GM21723 (cell line): ENCODE data around the gene LIMA1.
"Not testable (repeated sequence)": the region's sequence is repeated elsewhere in the genome, so short reads cannot be mapped to it uniquely, and the experiment has no call there.

ENCODE experiments used
- ATAC-seq: cut with Tn5 transposase; IDR thresholded peaks from one replicate; pipeline ENCODE4 v1.9.1; 2021; ENCODE audit warnings: mild to moderate bottlenecking, moderate library complexity; ENCODE audit not compliant: unreplicated experiment

The LIMA1 gene

GRCh38 chr12:50154947-50155346, 128.4 kb downstream of the LIMA1 start:
- not testable (repeated sequence) for ATAC-seq

GRCh38 chr12:50151047-50151687, 132.2 kb downstream of the LIMA1 start:
- ATAC-seq, result no peak

- no peak for ATAC-seq
Measured at GRCh38 chr12:50149311-50149710, 134.0 kb downstream of the LIMA1 start.

GRCh38 chr12:50148011-50148410, 135.3 kb downstream of the LIMA1 start:
- not testable (repeated sequence) for ATAC-seq

GRCh38 chr12:50147281-50147680, 136.0 kb downstream of the LIMA1 start:
- no peak for ATAC-seq

GRCh38 chr12:50145439-50145838, 137.9 kb downstream of the LIMA1 start:
- no peak for ATAC-seq

GRCh38 chr12:50142993-50143392, 140.3 kb downstream of the LIMA1 start:
- ATAC-seq, result no peak

- no peak for ATAC-seq
Measured at GRCh38 chr12:50132505-50133135, 150.7 kb downstream of the LIMA1 start.

- no peak for ATAC-seq
Measured at GRCh38 chr12:50129290-50129689, 154.0 kb downstream of the LIMA1 start.

- ATAC-seq, result no peak
Measured at GRCh38 chr12:50127546-50127945, 155.8 kb downstream of the LIMA1 start.
